ENCODE measurements around the gene SPDYE2.
"Not testable (repeated sequence)": the region's sequence is repeated elsewhere in the genome, so short reads cannot be mapped to it uniquely, and the experiment has no call there.

SPDYE2 gene

GRCh38 chr7:102604431-102605145 is 53.6 kb downstream of the SPDYE2 start:
- not testable (repeated sequence) for DNase-seq (ENCODE audit: low read depth)

DNA sequence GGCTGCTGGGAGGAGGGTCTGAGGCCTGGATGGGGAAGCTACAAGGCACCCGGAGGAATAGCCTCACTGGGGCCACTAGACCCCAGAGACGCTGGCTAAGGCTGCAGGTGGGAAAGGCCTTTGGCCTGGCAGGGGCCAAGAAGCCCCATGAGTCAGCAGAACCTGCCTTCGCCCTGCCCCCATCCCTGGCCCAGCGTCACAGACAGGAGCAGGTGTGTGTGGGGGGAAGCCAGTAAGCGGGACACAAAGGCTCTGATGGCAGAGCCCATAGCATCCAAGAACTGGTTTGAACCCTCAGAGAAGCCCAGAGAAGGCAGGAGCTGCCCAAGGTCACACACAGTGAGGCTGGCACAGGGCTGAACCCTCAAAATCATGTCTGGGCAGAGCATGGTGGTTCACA is 55.8 kb downstream of the SPDYE2 start:
- not testable (repeated sequence) for DNase-seq (ENCODE audit: low read depth)

- DNase-seq (ENCODE audit: low read depth), result not testable (repeated sequence)
These were observed 58.7 kb downstream of the SPDYE2 start for GRCh38 chr7:102609734-102610133.

GRCh38 chr7:102610441-102610840 is 59.4 kb downstream of the SPDYE2 start:
- DNase-seq (ENCODE audit: low read depth), result not testable (repeated sequence)

GRCh38 chr7:102611013-102611674 is 60.1 kb downstream of the SPDYE2 start:
- not testable (repeated sequence) for DNase-seq (ENCODE audit: low read depth)

DNA sequence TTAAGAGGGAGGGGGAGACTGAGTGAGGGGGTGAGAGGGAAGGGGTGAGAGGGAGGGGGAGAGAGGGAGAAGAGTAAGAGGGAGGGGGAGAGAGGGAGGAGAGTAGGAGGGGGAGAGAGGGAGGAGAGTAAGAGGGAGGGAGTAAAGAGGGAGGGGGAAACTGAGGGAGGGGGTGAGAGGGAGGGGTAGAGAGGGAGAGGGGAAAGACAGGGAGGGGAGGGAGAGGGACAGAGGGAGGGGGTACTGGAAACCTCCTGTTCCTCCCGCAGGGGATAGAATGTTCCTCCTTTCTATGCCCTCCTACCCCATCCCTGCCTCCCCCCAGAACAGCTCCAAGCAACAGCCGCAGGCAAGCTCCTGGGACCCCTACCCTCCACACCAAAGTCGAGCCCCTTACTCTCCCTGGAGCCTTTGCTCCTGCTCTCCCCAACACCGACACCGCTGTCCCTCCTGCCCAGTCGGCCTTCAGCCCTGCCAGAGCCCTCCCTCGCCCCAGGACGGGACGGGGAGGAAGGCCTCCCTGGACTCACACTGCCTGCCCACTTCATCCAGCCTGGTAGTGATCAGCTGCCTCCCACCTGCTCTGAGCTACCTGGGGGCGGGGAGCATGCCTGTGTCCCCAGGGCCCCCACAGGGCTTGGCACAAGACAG is 60.8 kb downstream of the SPDYE2 start:
- DNase-seq (ENCODE audit: low read depth), result not testable (repeated sequence)
